ENCODE measurements around the gene ACTN4. TPM values are rescaled to one million over a fixed set of nuclear protein-coding genes. Genes with fewer than 3 reads are reported as not detected.

Gene ACTN4
- total RNA-seq, 1 donor from 2014 or later, result 127 TPM

GRCh38 chr19:38691938-38692457 is 44.5 kb downstream of the ACTN4 start:
- Histone ChIP-seq H3K79me2 (ENCODE audit: low read depth) (peaks cover 88% of the 10 kb centered on the region), H3K4me2 (peak overlapping the region; percentile 62)

DNA sequence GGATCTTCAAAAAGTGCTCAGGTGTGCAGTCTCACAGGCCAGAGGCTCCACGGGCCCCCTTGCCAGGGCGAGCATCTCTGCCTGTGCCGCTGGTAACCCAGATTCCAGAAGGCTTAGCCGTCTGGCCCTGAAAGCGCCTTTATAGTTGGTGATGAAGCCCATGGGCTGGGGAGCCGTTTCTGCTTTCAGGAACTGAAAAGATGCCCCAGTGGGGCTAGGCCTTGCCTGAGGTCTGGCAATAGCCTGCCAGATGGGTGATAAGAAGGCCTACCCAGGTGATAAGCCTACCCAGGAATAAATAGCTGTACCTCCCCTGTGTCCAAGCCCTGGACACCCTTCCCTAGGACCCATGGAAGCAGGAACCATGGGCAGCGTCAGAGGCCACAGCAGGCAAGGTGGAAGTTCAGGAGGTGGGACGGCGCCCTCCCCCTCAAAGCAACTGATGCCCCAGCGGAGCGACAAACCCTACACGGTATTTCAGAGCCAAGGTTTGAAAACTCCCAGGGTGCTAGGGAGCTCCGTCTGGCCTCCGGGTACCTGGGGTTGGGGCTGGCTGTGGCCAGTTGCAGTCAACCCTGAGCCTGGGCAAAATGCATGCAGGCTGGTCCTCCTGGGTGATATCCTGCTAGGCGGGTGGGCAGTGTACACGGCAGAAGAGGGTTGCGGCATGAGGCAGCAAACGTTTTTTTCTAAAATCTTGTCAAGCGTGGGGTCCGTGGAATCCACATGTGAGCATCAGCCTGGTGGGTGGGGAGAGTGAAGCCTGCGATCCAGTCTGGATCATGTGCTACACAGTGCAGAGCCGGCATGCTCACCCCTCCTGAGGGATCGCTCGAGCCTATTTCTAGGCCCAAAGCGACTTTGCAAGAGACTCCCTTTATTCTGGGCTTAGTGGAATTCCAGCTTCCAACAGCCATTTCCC is 45.3 kb downstream of the ACTN4 start:
- Histone ChIP-seq H3K79me2 (ENCODE audit: low read depth) (peaks cover 88% of the 10 kb centered on the region), H3K36me3 (no peaks in the 10 kb centered on the region), H3K4me2 (peak overlapping the region; percentile 62), H3K4me1 (peaks cover 31% of the 10 kb centered on the region), H3K27me3 (no peaks in the 10 kb centered on the region), H4K20me1 (ENCODE audit: low read depth) (peaks cover 73% of the 10 kb centered on the region), H3K9ac (peak overlapping the region; percentile 5), H2AFZ (replicated peaks) (no peak overlapping the region), H3K9me3 (ENCODE audit: low read depth) (no peaks in the 10 kb centered on the region), H3F3A (ENCODE audit: low read depth) (peaks cover 30% of the 10 kb centered on the region), H3K27ac (peak overlapping the region; percentile 99), H3K4me3 (no peak overlapping the region)
- peaks cover 2% of the 10 kb centered on the region for H3K9me3 Mint-ChIP-seq
- H3K27ac Mint-ChIP-seq, result peak overlapping the region; percentile 96
- peaks cover 6% of the 10 kb centered on the region for H3K27me3 Mint-ChIP-seq (ENCODE audit: insufficient read depth, low read depth)
- peaks cover 61% of the 10 kb centered on the region for H3K4me1 Mint-ChIP-seq
- DNase-seq (ENCODE audit: low spot score), result peak; percentile 22
- peak overlapping the region; percentile 57 for H3K4me3 Mint-ChIP-seq
- H3K36me3 Mint-ChIP-seq, result peaks cover 10% of the 10 kb centered on the region
- TF ChIP-seq, protein P1, sequence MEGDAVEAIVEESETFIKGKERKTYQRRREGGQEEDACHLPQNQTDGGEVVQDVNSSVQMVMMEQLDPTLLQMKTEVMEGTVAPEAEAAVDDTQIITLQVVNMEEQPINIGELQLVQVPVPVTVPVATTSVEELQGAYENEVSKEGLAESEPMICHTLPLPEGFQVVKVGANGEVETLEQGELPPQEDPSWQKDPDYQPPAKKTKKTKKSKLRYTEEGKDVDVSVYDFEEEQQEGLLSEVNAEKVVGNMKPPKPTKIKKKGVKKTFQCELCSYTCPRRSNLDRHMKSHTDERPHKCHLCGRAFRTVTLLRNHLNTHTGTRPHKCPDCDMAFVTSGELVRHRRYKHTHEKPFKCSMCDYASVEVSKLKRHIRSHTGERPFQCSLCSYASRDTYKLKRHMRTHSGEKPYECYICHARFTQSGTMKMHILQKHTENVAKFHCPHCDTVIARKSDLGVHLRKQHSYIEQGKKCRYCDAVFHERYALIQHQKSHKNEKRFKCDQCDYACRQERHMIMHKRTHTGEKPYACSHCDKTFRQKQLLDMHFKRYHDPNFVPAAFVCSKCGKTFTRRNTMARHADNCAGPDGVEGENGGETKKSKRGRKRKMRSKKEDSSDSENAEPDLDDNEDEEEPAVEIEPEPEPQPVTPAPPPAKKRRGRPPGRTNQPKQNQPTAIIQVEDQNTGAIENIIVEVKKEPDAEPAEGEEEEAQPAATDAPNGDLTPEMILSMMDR (IDR thresholded peaks at IDR 0.05), result no peak
- TF ChIP-seq EZH2phosphoT487 (IDR thresholded peaks at IDR 0.05), result peak; percentile 45
- no peak for TF ChIP-seq EZH2 (IDR thresholded peaks at IDR 0.05)

More at GRCh38 chr19:38691938-38692457, 44.5 kb downstream of the ACTN4 start:
- H3K27ac Mint-ChIP-seq, result peak overlapping the region; percentile 50
- H3K9me3 Mint-ChIP-seq, result peaks cover 2% of the 10 kb centered on the region
- peak overlapping the region; percentile 14 for H3K9ac ChIP-seq
- peak overlapping the region; percentile 99 for H3K27ac ChIP-seq
- H2AFZ ChIP-seq (replicated peaks), result no peak overlapping the region
- no peak overlapping the region for H3K4me3 Mint-ChIP-seq
- peaks cover 6% of the 10 kb centered on the region for H3K27me3 Mint-ChIP-seq (ENCODE audit: insufficient read depth, low read depth)
- H3K27me3 ChIP-seq, result no peaks in the 10 kb centered on the region
- no peaks in the 10 kb centered on the region for H3K36me3 ChIP-seq
- H4K20me1 ChIP-seq (ENCODE audit: low read depth), result peaks cover 73% of the 10 kb centered on the region
- H3K4me1 Mint-ChIP-seq, result peaks cover 60% of the 10 kb centered on the region
- H3K36me3 Mint-ChIP-seq, result peaks cover 15% of the 10 kb centered on the region
- peaks cover 30% of the 10 kb centered on the region for H3K4me1 ChIP-seq
- H3K4me3 ChIP-seq, result no peak overlapping the region
- no peaks in the 10 kb centered on the region for H3K9me3 ChIP-seq (ENCODE audit: low read depth)
- no peak for DNase-seq (ENCODE audit: low spot score)
- TF ChIP-seq, protein P1 (IDR thresholded peaks at IDR 0.05), result no peak
- no peak for TF ChIP-seq EZH2phosphoT487 (IDR thresholded peaks at IDR 0.05)
- TF ChIP-seq EZH2 (IDR thresholded peaks at IDR 0.05), result no peak
- peaks cover 30% of the 10 kb centered on the region for H3F3A ChIP-seq (ENCODE audit: low read depth)

GRCh38 chr19:38693380-38694223 is 46.2 kb downstream of the ACTN4 start:
- peaks cover 6% of the 10 kb centered on the region for H3K27me3 Mint-ChIP-seq (ENCODE audit: insufficient read depth, low read depth)
- Histone ChIP-seq H3K36me3 (no peaks in the 10 kb centered on the region), H3K4me3 (no peak overlapping the region), H3K4me2 (peak overlapping the region; percentile 62), H3K27ac (peak overlapping the region; percentile 99), H3K79me2 (ENCODE audit: low read depth) (peaks cover 88% of the 10 kb centered on the region), H3F3A (ENCODE audit: low read depth) (peaks cover 30% of the 10 kb centered on the region), H3K9me3 (ENCODE audit: low read depth) (no peaks in the 10 kb centered on the region), H2AFZ (replicated peaks) (no peak overlapping the region), H3K4me1 (peaks cover 40% of the 10 kb centered on the region), H3K9ac (no peak overlapping the region), H4K20me1 (ENCODE audit: low read depth) (peaks cover 78% of the 10 kb centered on the region), H3K27me3 (no peaks in the 10 kb centered on the region)
- peak overlapping the region; percentile 55 for H3K4me3 Mint-ChIP-seq
- peak; percentile 13 for TF ChIP-seq EZH2phosphoT487 (IDR thresholded peaks at IDR 0.05)
- TF ChIP-seq, protein P1 (IDR thresholded peaks at IDR 0.05), result no peak
- no peak for TF ChIP-seq EZH2 (IDR thresholded peaks at IDR 0.05)
- peak overlapping the region; percentile 96 for H3K27ac Mint-ChIP-seq
- peaks cover 70% of the 10 kb centered on the region for H3K4me1 Mint-ChIP-seq
- DNase-seq (ENCODE audit: low spot score), result peak; percentile 87
- peaks cover 2% of the 10 kb centered on the region for H3K9me3 Mint-ChIP-seq
- H3K36me3 Mint-ChIP-seq, result peaks cover 9% of the 10 kb centered on the region

Measured in neural progenitor cell (in vitro differentiated cells).